Thoracic aorta (tissue), 2 donors: Measurements from ENCODE around the gene TMEM229A. TPM values are rescaled to one million over a fixed set of nuclear protein-coding genes. Genes with fewer than 3 reads are reported as not detected.
"Not testable (repeated sequence)": the region's sequence is repeated elsewhere in the genome, so short reads cannot be mapped to it uniquely, and the experiment has no call there.

Experiments used
- ATAC-seq: fragments of 150-250 bp; one replicate; pipeline ENCODE4 v1.8.0; 2017; ENCODE audit warnings: low read depth; ENCODE audit not compliant: insufficient number of reproducible peaks, low FRiP score
- DNase-seq: peaks from one replicate; pipeline ENCODE4 v3.0.0-alpha.2; 2020; ENCODE audit warnings: low spot score
- H3K27ac ChIP-seq, 2 donors: fragments of 200-600 bp; sonication (generic); 1 replicate in 1 of 2; 2 replicates in 1 of 2; pipeline ENCODE4 v1.5.1; 2016; ENCODE audit warnings: mild to moderate bottlenecking in 2 of 2, moderate library complexity in 2 of 2
- H3K27me3 ChIP-seq: fragments of 200-600 bp; sonication (generic); replicated peaks from 2 replicates; pipeline ENCODE4 v1.6.0; 2016; ENCODE audit warnings: mild to moderate bottlenecking; ENCODE audit not compliant: insufficient read depth
- H3K36me3 ChIP-seq: fragments of 200-600 bp; sonication (generic); one replicate; pipeline ENCODE4 v1.5.1; 2016
- H3K4me1 ChIP-seq, 2 donors: fragments of 200-600 bp; sonication (generic); 1 replicate in 1 of 2; 2 replicates in 1 of 2; pipeline versions ENCODE4 v1.5.1 to v1.6.0; 2016; ENCODE audit warnings: low read depth in 2 of 2, mild to moderate bottlenecking in 1 of 2; ENCODE audit not compliant: control insufficient read depth in 1 of 2
- H3K4me3 ChIP-seq: fragments of 200-600 bp; sonication (generic); 2 replicates; pipeline ENCODE4 v1.5.1; 2016; ENCODE audit warnings: mild to moderate bottlenecking
- H3K9me3 ChIP-seq: fragments of 200-600 bp; sonication (generic); 2 replicates; pipeline ENCODE4 v1.5.1; 2016
- total RNA-seq, 2 donors: library from RNA; depleted of rRNA; stranded (reverse); fragments of >200 nt; gene quantifications; one replicate each; pipeline versions ENCODE4 v1.1.0 to v1.2.3, GENCODE V29; 2016
- TF ChIP-seq, protein P1 (sequence below): fragments of 200-600 bp; sonication (generic); IDR thresholded peaks from one replicate; pipeline ENCODE4 v1.5.1; 2019; ENCODE audit warnings: antibody characterized with exemption

TMEM229A gene
- total RNA-seq, 2 donors from 2014 or later: not detected

DNA sequence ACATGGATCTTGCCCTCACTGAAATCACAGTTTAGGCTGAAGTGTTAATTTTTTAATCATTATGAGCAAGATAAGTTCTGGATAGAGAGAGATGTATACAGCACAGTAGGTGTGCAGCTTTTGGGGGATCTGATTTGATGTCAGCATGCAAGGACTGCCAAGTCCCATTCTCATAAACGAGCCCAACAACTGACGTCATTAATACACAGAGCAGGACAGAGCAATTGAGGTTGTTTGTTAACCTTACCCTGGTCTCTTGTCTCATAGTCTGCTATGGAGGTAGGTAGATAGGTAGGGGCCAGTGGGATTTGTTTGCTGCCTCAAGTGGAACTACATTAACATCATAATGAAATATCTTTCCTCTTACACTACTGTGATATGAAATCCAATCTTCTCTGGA lies 8.6 kb upstream of the TMEM229A start:
- Histone ChIP-seq H3K27ac (no peak overlapping the region), H3K36me3 (no peaks in the 10 kb centered on the region), H3K27me3 (no peaks in the 10 kb centered on the region), H3K4me1 (no peaks in the 10 kb centered on the region), H3K9me3 (no peaks in the 10 kb centered on the region), H3K4me3 (no peak overlapping the region)
- ATAC-seq (no peak), DNase-seq (no peak)
- TF ChIP-seq, protein P1, sequence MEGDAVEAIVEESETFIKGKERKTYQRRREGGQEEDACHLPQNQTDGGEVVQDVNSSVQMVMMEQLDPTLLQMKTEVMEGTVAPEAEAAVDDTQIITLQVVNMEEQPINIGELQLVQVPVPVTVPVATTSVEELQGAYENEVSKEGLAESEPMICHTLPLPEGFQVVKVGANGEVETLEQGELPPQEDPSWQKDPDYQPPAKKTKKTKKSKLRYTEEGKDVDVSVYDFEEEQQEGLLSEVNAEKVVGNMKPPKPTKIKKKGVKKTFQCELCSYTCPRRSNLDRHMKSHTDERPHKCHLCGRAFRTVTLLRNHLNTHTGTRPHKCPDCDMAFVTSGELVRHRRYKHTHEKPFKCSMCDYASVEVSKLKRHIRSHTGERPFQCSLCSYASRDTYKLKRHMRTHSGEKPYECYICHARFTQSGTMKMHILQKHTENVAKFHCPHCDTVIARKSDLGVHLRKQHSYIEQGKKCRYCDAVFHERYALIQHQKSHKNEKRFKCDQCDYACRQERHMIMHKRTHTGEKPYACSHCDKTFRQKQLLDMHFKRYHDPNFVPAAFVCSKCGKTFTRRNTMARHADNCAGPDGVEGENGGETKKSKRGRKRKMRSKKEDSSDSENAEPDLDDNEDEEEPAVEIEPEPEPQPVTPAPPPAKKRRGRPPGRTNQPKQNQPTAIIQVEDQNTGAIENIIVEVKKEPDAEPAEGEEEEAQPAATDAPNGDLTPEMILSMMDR: no peak

DNA sequence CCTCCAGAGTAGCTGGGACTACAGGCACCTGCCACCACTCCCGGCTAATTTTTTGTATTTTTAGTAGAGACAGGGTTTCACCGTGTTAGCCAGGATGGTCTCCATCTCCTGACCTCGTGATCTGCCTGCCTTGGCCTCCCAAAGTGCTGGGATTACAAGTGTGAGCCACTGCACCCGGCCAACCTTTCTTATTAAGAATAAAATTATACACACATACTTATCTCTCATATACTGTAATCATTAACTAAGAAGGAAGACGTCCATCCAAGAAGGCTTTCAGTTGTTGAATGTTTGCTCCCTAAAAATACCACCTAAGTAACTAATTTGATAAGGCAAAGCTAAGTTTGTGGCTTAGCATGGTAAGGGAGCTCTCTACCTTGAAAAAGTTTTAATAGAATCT lies 5.0 kb upstream of the TMEM229A start:
- ATAC-seq, H3K4me3 ChIP-seq, H3K36me3 ChIP-seq, H3K27ac ChIP-seq, DNase-seq, H3K4me1 ChIP-seq, H3K9me3 ChIP-seq, H3K27me3 ChIP-seq: not testable (repeated sequence)

DNA sequence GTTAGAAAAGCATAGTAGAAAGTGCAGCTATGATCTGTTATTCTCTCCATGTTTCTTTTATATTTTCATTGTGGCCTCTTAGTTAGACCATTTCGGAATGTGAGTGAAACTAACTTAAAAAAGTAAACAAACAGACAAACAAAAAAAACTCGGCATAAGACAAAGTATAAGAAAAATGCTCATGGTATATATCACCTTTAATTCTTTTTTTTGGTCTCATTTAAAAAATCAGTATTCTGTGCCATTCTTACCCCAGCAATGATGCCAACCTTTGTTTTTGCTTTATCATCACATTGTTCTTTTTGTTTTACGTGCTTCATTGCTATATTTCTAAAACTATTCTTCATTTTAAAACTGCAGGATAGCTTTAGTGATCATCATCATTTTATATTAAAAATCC lies 2.8 kb upstream of the TMEM229A start:
- ATAC-seq: no peak

DNA sequence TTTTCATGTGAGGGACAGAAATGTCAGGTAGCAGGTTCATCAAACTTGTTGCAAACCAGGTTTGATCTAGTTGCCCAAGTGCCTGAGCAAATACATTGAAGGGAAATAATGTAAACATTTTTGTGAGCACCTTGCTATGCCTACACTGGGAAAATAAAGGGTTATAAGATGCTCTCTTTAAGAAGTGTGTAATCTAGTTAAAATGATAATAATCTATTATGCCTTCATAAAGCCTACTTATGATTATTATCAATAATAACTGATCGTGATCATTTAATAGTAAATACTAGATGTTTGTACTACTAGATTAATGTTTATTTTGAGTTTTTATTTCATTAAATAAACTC lies 1.9 kb upstream of the TMEM229A start:
- Histone ChIP-seq H3K4me3 (no peak overlapping the region), H3K9me3 (no peaks in the 10 kb centered on the region), H3K27ac (no peak overlapping the region), H3K4me1 (peaks cover 7 to 18% of the 10 kb centered on the region in 2 donors), H3K36me3 (no peaks in the 10 kb centered on the region), H3K27me3 (no peaks in the 10 kb centered on the region)
- DNase-seq (no peak), ATAC-seq (no peak)
- TF ChIP-seq, protein P1: no peak

More for the DNA sequence above, 2.8 kb upstream of the TMEM229A start:
- TF ChIP-seq, protein P1: no peak
- Histone ChIP-seq H3K9me3 (no peaks in the 10 kb centered on the region), H3K27ac (no peak overlapping the region), H3K4me1 (peaks cover 7 to 18% of the 10 kb centered on the region in 2 donors), H3K27me3 (no peaks in the 10 kb centered on the region), H3K36me3 (no peaks in the 10 kb centered on the region), H3K4me3 (no peak overlapping the region)
- no peak for DNase-seq

DNA sequence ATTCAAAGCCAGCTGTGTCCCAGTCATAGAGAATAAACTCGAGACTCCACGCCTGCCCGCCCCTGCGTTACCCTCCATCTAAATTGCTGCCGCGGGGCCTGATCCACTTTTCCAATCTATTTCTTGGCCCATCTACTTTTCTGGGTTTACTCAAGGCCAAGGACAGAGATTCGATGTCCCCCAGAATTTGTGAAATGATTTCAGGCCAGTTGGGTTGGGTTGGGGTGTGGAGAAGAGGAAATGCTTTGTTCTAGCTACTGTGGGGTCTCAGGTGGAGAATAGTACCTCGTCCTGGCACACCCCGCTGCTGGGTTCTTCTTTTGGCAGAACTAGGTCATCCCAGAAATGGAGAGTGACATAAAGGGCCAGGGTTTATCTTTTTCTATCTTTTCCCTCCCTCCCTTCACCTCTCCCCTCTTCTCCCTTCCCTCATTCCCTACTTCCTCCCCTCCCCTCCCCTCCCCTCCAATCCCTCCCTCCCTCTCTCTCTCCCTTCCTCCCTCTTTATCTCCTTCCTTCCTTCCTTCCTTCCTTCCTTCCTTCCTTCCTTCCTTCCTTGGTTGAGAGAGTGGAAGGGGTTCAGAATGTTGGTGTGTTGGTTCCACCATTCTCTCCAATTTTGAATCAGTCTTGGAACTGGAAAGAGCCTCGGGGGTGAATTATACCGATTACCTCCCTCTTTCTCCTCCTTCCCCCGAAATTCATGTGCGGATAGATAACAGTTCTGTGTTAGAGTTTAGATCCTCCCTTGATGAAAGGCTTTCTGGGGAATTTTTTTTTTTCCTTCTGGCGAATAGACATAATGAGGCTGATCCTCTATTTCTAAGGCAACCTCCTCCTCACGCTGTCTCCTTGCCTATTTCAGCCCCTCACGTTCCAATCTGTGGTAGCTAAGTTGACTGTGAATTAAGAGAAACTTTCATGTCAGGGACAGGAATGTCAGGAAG lies 1.2 kb upstream of the TMEM229A start:
- peak overlapping the region; percentile 63 for H3K4me3 ChIP-seq

More for the DNA sequence above, 1.2 kb upstream of the TMEM229A start:
- Histone ChIP-seq H3K27ac (no peak overlapping the region), H3K4me1 (peaks cover 7 to 18% of the 10 kb centered on the region in 2 donors), H3K9me3 (no peaks in the 10 kb centered on the region), H3K36me3 (no peaks in the 10 kb centered on the region), H3K27me3 (no peaks in the 10 kb centered on the region)
- TF ChIP-seq, protein P1: no peak
- ATAC-seq: no peak
- no peak for DNase-seq
